ENCODE data around the gene DLGAP1.
"Not testable (repeated sequence)": the region's sequence is repeated elsewhere in the genome, so short reads cannot be mapped to it uniquely, and the experiment has no call there.

DLGAP1 gene

DNA sequence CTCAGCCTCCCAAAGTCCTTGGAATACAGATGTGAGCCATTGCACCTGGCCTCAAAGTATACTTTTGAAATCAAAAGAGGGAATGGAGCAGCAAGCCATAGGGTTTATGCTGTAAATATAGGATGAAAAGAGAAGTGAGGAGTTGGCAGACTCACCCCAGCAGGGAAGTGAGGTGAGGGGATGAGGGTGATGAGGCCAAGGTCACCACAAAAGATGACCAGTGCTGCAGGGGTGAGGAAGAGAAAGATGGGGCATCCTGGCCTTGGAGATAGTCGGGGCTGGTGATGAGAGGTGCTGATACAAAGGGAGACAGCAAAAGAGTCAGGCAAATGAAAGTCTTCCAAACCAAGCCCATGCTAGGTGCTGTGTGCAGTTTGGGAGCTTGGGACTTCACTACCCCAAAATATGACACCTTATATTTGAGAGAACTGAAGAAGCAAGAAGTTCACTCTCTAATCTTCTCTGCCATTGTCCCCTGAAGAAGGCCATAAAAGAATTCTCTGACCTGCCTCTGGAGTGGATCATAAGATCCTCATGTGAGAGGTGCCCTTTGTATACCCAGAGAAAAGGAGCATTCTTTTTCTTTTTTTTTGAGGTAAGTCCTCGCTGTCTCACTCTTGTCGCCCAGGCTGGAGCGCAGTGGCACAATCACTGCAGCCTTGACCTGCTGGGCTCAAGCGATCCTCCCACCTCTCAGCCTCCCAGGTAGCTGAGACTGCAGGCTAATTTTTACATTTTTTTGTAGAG, 974.1 kb downstream of the DLGAP1 start:
- DNase-seq = no peak

DNA sequence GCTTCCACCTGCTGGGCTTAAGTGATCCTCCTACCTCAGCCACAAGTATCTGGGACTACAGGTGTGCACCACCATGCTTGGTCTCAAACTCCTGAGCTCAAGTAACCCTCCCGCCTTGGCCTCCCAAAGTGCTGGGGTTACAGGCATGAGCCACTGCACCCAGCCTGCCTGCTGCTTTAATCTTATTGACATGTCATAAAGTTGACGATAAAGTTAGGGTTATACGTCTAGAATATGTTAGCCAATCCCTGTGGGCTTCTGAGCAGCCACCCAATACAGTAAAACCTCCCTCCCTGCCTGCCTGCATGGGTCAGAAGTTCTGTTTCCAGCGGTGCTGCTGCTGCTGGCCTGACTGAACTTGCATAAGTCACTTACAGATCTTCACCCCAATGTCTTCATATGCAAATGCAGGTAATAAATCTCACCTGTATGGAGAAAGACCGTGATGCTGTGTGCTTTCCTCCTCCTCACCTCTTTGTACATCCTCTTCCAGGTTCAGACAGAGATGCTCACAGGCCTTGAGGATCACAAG, 975.1 kb downstream of the DLGAP1 start:
- DNase-seq = no peak

GRCh38 chr18:3478262-3478978, 976.7 kb downstream of the DLGAP1 start:
- peak; percentile 57 to 61 for DNase-seq

- no peak for DNase-seq
Measured at GRCh38 chr18:3472681-3473544, 982.2 kb downstream of the DLGAP1 start.

DNA sequence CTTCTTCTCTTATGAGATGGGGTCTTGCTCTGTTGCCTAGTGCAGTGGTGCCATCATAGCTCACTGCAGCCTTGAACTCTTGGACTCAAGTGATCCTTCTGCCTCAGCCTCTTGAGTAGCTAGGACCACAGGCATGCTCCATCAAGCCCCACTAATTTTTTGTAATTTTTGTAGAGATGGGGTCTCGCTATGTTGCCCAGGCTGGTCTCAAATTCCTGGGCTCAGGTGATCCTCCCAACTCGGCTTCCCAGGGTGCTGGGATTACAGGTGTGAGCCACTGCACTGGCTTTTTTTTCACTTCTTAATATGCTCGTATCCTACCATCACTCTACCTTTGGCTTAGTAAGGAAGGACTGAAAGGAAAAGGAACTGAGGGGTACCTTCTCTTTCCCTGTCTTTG, 983.0 kb downstream of the DLGAP1 start:
- not testable (repeated sequence) for DNase-seq

- DNase-seq = no peak
Measured at GRCh38 chr18:3471141-3471648, 983.9 kb downstream of the DLGAP1 start.

GRCh38 chr18:3468833-3469232, 986.3 kb downstream of the DLGAP1 start:
- DNase-seq = no peak

DNA sequence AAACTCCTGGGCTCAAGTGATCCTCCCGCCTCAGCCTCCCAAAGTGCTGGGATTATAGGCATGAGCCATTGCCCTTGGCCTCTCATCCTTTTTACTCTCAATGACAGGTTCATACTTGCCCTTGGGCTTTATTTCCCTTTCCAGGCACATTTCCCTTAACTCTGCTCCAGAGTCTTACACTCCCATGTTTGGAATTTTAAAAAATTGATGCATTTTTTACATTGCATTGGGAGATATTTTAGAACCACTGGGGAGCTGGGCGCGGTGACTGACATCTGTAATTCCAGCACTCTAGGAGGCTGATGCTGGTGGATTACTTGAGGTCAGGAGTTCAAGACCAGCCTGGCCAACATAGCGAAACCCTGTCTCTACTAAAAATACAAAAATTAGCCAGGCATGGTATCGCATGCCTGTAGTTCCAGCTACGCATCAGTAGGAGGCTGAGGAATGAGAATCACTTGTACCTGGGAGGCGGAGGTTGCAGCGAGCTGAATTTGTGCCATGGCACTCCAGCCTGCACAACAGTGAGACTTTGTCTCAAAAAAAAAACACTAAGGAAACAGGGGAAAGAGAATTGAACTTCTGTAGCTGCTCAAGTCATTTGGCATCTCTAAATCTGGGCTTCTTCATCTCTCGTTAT, 986.9 kb downstream of the DLGAP1 start:
- DNase-seq = no peak

- no peak for DNase-seq
Measured at GRCh38 chr18:3466872-3467271, 988.2 kb downstream of the DLGAP1 start.

GRCh38 chr18:3466045-3466444, 989.1 kb downstream of the DLGAP1 start:
- DNase-seq = no peak

- DNase-seq = no peak
Measured at GRCh38 chr18:3463051-3463450, 992.1 kb downstream of the DLGAP1 start.

- no peak for DNase-seq
Measured at GRCh38 chr18:3461704-3462103, 993.4 kb downstream of the DLGAP1 start.

- DNase-seq = no peak
Measured at GRCh38 chr18:3460823-3461398, 994.2 kb downstream of the DLGAP1 start.

- no peak for DNase-seq
Measured at GRCh38 chr18:3458952-3459853, 995.9 kb downstream of the DLGAP1 start.

GRCh38 chr18:3458378-3458777, 996.7 kb downstream of the DLGAP1 start:
- DNase-seq = no peak

- DNase-seq = no peak
Measured at GRCh38 chr18:3457261-3457724, 997.8 kb downstream of the DLGAP1 start.

DNA sequence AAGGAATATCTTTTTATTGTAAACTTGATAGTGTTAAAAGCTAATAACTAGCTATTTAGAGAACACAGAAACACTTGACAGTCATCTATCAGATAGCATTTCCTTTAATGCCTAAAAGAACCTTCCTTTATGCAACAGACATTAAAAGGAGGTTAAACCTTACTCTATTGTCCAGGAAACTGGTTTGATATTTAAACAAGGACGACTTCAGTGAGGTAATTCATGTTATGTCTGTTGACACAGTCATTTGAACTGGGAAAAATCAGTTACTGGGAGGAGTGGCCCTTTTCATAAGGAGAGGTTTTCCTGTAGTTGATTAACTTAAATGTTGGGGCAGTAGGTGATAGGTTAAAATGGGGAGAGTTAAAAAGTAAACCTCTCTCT, 998.4 kb downstream of the DLGAP1 start:
- DNase-seq = no peak

DNA sequence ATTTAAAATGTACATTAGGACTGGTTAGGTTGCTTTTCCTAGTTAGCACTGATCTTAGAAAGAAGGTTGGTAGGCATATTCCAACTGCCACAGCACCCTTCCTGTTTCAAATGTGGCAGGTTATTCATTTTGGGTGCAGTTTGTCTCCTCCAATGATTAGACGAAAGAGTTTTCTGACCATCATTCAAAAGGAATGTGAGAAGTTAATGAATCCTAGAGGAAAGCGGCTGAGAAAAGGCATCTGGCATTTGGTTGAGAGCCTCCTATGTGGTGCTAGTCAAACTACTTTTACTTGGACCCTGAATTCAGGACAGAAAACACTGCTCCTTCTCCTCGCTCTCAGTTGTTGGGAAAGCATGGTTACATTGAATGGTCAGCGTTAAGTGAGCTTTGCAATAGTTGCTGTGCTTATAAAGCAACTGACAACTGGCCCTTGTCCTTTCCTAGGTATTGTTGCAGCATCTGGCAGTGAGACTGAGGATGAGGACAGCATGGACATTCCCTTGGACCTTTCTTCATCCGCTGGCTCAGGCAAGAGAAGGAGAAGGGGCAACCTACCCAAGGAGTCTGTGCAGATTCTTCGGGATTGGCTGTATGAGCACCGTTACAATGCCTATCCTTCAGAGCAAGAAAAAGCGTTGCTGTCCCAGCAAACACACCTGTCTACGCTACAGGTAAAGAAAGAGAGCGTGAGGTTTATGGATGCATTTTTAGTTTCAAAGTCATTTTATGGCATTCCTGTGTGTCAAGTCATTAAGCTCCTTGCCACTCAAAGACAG, 999.0 kb downstream of the DLGAP1 start:
- DNase-seq = no peak

- DNase-seq = no peak
Measured at GRCh38 chr18:3455090-3455635, 999.9 kb downstream of the DLGAP1 start.
